Measurements from ENCODE around the gene EARS2.

The EARS2 gene

GRCh38 chr16:23566724-23567123 lies 9.6 kb upstream of the EARS2 start:
- FAIRE-seq (no peak), DNase-seq (ENCODE audit: insufficient read length, low spot score) (no peak)
- TF ChIP-seq, protein P1, sequence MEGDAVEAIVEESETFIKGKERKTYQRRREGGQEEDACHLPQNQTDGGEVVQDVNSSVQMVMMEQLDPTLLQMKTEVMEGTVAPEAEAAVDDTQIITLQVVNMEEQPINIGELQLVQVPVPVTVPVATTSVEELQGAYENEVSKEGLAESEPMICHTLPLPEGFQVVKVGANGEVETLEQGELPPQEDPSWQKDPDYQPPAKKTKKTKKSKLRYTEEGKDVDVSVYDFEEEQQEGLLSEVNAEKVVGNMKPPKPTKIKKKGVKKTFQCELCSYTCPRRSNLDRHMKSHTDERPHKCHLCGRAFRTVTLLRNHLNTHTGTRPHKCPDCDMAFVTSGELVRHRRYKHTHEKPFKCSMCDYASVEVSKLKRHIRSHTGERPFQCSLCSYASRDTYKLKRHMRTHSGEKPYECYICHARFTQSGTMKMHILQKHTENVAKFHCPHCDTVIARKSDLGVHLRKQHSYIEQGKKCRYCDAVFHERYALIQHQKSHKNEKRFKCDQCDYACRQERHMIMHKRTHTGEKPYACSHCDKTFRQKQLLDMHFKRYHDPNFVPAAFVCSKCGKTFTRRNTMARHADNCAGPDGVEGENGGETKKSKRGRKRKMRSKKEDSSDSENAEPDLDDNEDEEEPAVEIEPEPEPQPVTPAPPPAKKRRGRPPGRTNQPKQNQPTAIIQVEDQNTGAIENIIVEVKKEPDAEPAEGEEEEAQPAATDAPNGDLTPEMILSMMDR (IDR thresholded peaks at IDR 0.05; ENCODE audit: insufficient read depth, missing control alignments) = no peak

DNA sequence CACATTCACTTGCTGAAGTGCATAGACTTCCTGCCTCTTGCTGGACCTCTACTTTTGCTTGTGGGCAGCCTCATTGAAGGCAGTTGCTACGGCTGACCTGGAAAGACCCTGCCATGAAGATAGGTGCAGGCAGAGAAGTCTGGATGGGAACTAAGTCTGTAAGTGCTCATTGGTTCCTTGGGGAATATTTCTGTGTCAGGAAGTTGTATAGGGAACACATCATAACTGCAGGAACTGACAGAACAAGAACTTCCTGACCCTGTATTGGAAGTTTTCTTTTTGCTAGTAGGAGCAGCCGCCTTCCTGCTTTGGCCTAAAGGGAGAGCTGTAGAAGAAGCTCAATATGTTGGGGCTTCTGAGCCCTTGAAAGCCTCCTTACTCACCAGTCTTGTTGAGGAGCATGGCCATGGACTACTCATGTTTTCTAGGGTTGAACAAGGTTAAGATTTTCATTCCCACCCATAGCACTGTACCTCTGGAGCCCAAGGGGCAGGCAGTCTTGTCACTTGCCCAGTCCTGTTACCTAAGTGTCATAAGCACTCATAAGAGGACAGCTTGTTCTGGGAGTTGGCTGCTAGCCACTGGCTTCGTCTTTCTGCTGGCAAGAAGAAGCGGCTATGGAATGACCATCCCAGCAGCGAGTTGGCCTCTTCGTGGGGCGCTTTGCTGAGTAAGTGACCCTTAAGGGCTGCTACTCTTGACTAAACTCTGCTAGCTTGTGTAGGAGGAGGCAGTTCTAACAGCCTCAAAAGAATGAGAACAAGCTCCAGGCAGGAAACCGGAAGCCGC lies 7.6 kb upstream of the EARS2 start:
- FAIRE-seq = no peak
- no peak for DNase-seq (ENCODE audit: insufficient read length, low spot score)

DNA sequence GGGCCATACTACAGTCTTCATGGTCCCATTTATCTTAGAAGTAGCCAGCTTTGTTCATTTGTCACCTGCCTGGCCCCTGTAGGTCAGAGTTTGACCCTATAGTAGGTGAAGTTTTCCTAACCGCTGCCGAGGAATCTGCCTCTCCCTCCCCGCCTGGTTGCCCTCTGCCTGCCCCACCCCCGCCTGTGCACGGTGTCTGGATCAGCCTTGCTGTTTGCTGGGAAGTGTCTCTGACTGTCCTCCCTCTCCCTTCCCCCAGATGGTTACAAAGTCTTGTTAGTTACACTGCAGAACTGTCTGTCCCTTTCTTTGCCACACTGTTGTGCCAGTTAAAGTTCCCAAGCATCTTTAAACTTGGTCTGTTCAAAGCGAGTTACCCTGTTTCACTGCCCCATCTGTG lies 6.0 kb upstream of the EARS2 start:
- DNase-seq (ENCODE audit: insufficient read length, low spot score) = no peak
- FAIRE-seq = no peak
- TF ChIP-seq, protein P1 (IDR thresholded peaks at IDR 0.05; ENCODE audit: insufficient read depth, missing control alignments) = no peak

More for the DNA sequence above, 7.6 kb upstream of the EARS2 start:
- TF ChIP-seq, protein P1 (IDR thresholded peaks at IDR 0.05; ENCODE audit: insufficient read depth, missing control alignments) = no peak

DNA sequence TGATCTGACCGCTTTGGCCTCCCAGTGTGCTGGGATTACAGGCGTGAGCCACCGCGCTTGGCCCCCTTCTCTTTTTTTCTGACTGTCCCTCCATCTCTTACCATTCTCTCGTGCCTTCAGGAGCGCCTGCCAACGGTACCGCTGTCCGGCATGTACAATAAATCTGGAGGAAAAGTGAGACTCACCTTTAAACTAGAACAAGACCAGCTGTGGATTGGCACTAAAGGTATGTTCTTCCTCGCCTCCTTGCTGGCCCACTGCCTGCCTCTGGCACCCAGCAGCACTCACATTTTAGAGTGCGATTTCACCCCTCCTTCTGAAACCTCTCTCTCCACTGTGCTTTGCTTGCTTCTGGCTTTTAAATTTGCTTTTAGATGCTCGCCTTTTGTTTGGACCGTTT lies 5.4 kb upstream of the EARS2 start:
- DNase-seq (ENCODE audit: insufficient read length, low spot score) = no peak
- FAIRE-seq = no peak
- TF ChIP-seq, protein P1 (IDR thresholded peaks at IDR 0.05; ENCODE audit: insufficient read depth, missing control alignments) = no peak

- DNase-seq (ENCODE audit: insufficient read length, low spot score) (no peak), FAIRE-seq (no peak)
- TF ChIP-seq, protein P1 (IDR thresholded peaks at IDR 0.05; ENCODE audit: insufficient read depth, missing control alignments) = no peak
These were observed 4.4 kb upstream of the EARS2 start for GRCh38 chr16:23561586-23561985.

- TF ChIP-seq, protein P1 (IDR thresholded peaks at IDR 0.05; ENCODE audit: insufficient read depth, missing control alignments) = no peak
- no peak for DNase-seq (ENCODE audit: insufficient read length, low spot score)
- no peak for FAIRE-seq
These were observed 891 bp upstream of the EARS2 start for GRCh38 chr16:23557779-23558702.

Measured in D721Med (cell line).